GM18951 (cell line): ENCODE data around the gene MACROD1.
A peak's percentile ranks its signal among the peaks of the same experiment; 100 is the strongest.

Experiments used
- POLR2A ChIP-seq: IDR thresholded peaks from 4 replicates; pipeline ENCODE4 v1.6.1; 2011; ENCODE audit warnings: mild to moderate bottlenecking; ENCODE audit not compliant: insufficient read length, insufficient read depth; ENCODE audit errors: extremely low read depth
- in situ Hi-C: fragments of 300-500 bp; cut with MboI; formaldehyde crosslinking; loops from one replicate; pipeline ENCODE4 v1.12.0; 2022; ENCODE audit warnings: low sequenced_read_pairs, mixed read lengths, inconsistent platforms; ENCODE audit not compliant: unreplicated experiment

The MACROD1 gene

GRCh38 chr11:64202992-64203391 lies 37.1 kb upstream of the MACROD1 start:
- in situ Hi-C loops = loop anchor here (5.0 kb wide), 1 partner anchor 94 kb away; no protein-coding TSS in a partner anchor
- no peak for TF ChIP-seq POLR2A

- no peak for TF ChIP-seq POLR2A
- in situ Hi-C loops = loop anchor here (5.0 kb wide), 1 partner anchor 96 kb away; no protein-coding TSS in a partner anchor
Measured at GRCh38 chr11:64201543-64201942, 35.6 kb upstream of the MACROD1 start.

- TF ChIP-seq POLR2A = no peak
- in situ Hi-C loops = no loop called here
Measured at GRCh38 chr11:64198511-64198910, 32.6 kb upstream of the MACROD1 start.

- in situ Hi-C loops = no loop called here
- no peak for TF ChIP-seq POLR2A
Measured at GRCh38 chr11:64196626-64197025, 30.7 kb upstream of the MACROD1 start.

- in situ Hi-C loops = no loop called here
Measured at GRCh38 chr11:64192434-64192833, 26.5 kb upstream of the MACROD1 start.

GRCh38 chr11:64186492-64187165 lies 20.7 kb upstream of the MACROD1 start:
- TF ChIP-seq POLR2A = no peak
- in situ Hi-C loops = no loop called here

More at GRCh38 chr11:64192434-64192833, 26.5 kb upstream of the MACROD1 start:
- TF ChIP-seq POLR2A = no peak

GRCh38 chr11:64185693-64186491 lies 20.0 kb upstream of the MACROD1 start, which contains the start of gene STIP1:
TSS of gene STIP1 (plus strand) at chr11:64186171. CDS start at chr11:64186262, 91 bp downstream.
- TF ChIP-seq POLR2A = peak; percentile 54
- in situ Hi-C loops = no loop called here

GRCh38 chr11:64185175-64185692 lies 19.3 kb upstream of the MACROD1 start:
- in situ Hi-C loops = no loop called here
- TF ChIP-seq POLR2A = peak; percentile 99

- TF ChIP-seq POLR2A = no peak
- in situ Hi-C loops = no loop called here
Measured at GRCh38 chr11:64183890-64184289, 18.0 kb upstream of the MACROD1 start.

- peak; percentile 39 for TF ChIP-seq POLR2A
- in situ Hi-C loops = no loop called here
Measured at GRCh38 chr11:64181506-64182411, 15.8 kb upstream of the MACROD1 start.

GRCh38 chr11:64180891-64181290 lies 15.0 kb upstream of the MACROD1 start:
- in situ Hi-C loops = no loop called here
- no peak for TF ChIP-seq POLR2A

GRCh38 chr11:64178951-64179639 lies 13.2 kb upstream of the MACROD1 start:
- in situ Hi-C loops = no loop called here
- TF ChIP-seq POLR2A = no peak
